Karpas-422 (cell line): ENCODE results near the gene ACKR3. TPM values are rescaled to one million over a fixed set of nuclear protein-coding genes. Genes with fewer than 3 reads are reported as not detected.
A peak's percentile ranks its signal among the peaks of the same experiment; 100 is the strongest.

Experiments used
- DNase-seq: peaks from one replicate; pipeline ENCODE4 v3.0.0-alpha.2; 2015
- H2AFZ ChIP-seq: fragments of 200-600 bp; sonication (generic); 2 replicates; pipeline ENCODE4 v1.6.1; 2014; ENCODE audit warnings: antibody characterized with exemption, low read length, mixed read lengths
- H3K27ac ChIP-seq: fragments of 200-600 bp; sonication (generic); 2 replicates; pipeline ENCODE4 v1.5.1; 2014; ENCODE audit warnings: mild to moderate bottlenecking, low read length, moderate library complexity
- H3K27me3 ChIP-seq: fragments of 200-600 bp; sonication (generic); 2 replicates; pipeline ENCODE4 v1.6.1; 2014; ENCODE audit warnings: low read length, mixed read lengths
- H3K36me3 ChIP-seq: fragments of 200-600 bp; sonication (generic); 2 replicates; pipeline ENCODE4 v1.6.1; 2014; ENCODE audit warnings: low read length, mixed read lengths; ENCODE audit not compliant: insufficient read depth
- H3K4me1 ChIP-seq: fragments of 200-600 bp; sonication (generic); 2 replicates; pipeline ENCODE4 v1.6.1; 2014; ENCODE audit warnings: mild to moderate bottlenecking, low read length, mixed read lengths
- H3K4me2 ChIP-seq: fragments of 200-600 bp; sonication (generic); 2 replicates; pipeline ENCODE4 v1.6.1; 2014; ENCODE audit warnings: low read length, low read depth, mild to moderate bottlenecking; ENCODE audit not compliant: poor library complexity, severe bottlenecking
- H3K4me3 ChIP-seq: fragments of 200-600 bp; sonication (generic); 2 replicates; pipeline ENCODE4 v1.5.1; 2014; ENCODE audit warnings: mild to moderate bottlenecking, antibody characterized with exemption, low read length, mixed read lengths
- H3K79me2 ChIP-seq: fragments of 200-600 bp; sonication (generic); 2 replicates; pipeline ENCODE4 v1.6.1; 2014; ENCODE audit warnings: mild to moderate bottlenecking, low read length, mixed read lengths
- H3K9ac ChIP-seq: fragments of 200-600 bp; sonication (generic); 2 replicates; pipeline ENCODE4 v1.6.0; 2014; ENCODE audit warnings: low read length
- H3K9me2 ChIP-seq: fragments of 200-600 bp; sonication (generic), shearing (Covaris generic); replicated peaks from 2 replicates; pipeline ENCODE4 v1.6.0; 2014; ENCODE audit warnings: mild to moderate bottlenecking, low read length, moderate library complexity; ENCODE audit not compliant: insufficient read depth
- H3K9me3 ChIP-seq: fragments of 300-700, 200-600 bp; sonication (generic); 2 replicates; pipeline ENCODE4 v1.6.1; 2014; ENCODE audit warnings: low read length, mixed read lengths
- H4K20me1 ChIP-seq: fragments of 200-600 bp; sonication (generic); 2 replicates; pipeline ENCODE4 v1.6.1; 2014; ENCODE audit warnings: mild to moderate bottlenecking, antibody characterized with exemption, low read length, low read depth; ENCODE audit not compliant: insufficient read depth
- total RNA-seq: library from RNA; depleted of rRNA; stranded (reverse); fragments of >200 nt; shearing (Covaris generic); gene quantifications from 2 replicates; pipeline ENCODE4 v1.2.3, GENCODE V29; 2014; ENCODE audit warnings: low replicate concordance; rRNA removed

The ACKR3 gene
- 0.40 TPM in 1 of 2 replicates, not detected in the other for total RNA-seq

DNA sequence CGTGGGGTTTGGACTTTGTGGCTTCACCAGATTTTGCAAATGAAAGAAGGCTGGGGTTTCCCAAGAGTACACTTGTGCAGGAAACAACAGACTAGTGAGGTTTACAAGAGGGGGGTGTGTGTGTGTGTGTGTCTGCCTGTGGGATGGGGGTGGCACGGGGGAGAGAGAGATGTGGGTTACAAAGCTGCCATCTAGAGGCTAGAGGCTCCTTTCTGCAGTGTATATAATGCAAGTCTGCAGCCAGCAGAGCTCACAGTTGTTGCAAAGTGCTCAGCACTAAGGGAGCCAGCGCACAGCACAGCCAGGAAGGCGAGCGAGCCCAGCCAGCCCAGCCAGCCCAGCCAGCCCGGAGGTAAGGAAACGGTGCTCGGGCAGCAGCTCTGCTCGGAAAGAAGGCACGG, at the start of gene ACKR3:
Gene ACKR3, plus strand, starts transcription at position 253 of the 401 bp plus-strand sequence. CDS start 10,641 bp downstream, outside the sequence.
- H3K36me3 ChIP-seq: no peaks in the 10 kb centered on the region
- H3K4me2 ChIP-seq: no peak within 1 kb of the TSS
- peak; percentile 84 for DNase-seq
- H3K27me3 ChIP-seq: 0 out of 2 replicates have a peak, but pooled peaks cover 3% of the 10 kb centered on the region
- H3K4me3 ChIP-seq: no peak within 1 kb of the TSS
- H3K4me1 ChIP-seq: peaks cover 26% of the 10 kb centered on the region
- H3K9me3 ChIP-seq: no peaks in the 10 kb centered on the region
- no peak within 1 kb of the TSS for H2AFZ ChIP-seq
- peaks cover 3% of the 10 kb centered on the region; the same call in 1 of the 2 replicates for H4K20me1 ChIP-seq
- H3K27ac ChIP-seq: no peak within 1 kb of the TSS
- H3K79me2 ChIP-seq: no peaks in the 10 kb centered on the region
- no peak within 1 kb of the TSS for H3K9ac ChIP-seq
- H3K9me2 ChIP-seq: no peaks in the 10 kb centered on the region

DNA sequence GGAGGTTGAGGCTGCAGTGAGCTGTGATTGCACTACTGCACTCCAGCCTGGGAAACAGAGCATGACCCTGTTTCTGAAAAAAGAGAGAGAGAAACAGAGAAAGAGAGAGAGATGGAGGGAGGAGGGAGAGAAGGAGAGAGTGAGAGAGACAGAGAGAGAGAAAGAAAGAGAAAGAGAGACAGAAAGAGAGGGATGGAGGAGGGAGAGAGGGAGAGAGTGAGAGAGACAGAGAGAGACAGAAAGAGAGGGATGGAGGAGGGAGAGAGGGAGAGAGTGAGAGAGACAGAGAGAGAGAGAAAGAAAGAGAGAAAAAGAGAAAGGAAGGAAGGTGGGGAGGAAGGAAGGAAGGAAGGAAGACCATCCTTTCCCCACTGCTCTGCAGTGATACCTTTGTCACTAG, 48.1 kb upstream of the ACKR3 start:
- no peaks in the 10 kb centered on the region for H3K79me2 ChIP-seq
- no peak overlapping the region for H3K9ac ChIP-seq
- no peak overlapping the region for H3K4me2 ChIP-seq
- no peak overlapping the region for H3K4me3 ChIP-seq
- H3K27me3 ChIP-seq: no peaks in the 10 kb centered on the region
- no peak overlapping the region for H2AFZ ChIP-seq
- H3K27ac ChIP-seq: no peak overlapping the region
- H4K20me1 ChIP-seq: no peaks in the 10 kb centered on the region
- no peak for DNase-seq
- no peaks in the 10 kb centered on the region for H3K4me1 ChIP-seq
- H3K9me2 ChIP-seq: no peaks in the 10 kb centered on the region
- no peaks in the 10 kb centered on the region for H3K36me3 ChIP-seq
- no peaks in the 10 kb centered on the region for H3K9me3 ChIP-seq

DNA sequence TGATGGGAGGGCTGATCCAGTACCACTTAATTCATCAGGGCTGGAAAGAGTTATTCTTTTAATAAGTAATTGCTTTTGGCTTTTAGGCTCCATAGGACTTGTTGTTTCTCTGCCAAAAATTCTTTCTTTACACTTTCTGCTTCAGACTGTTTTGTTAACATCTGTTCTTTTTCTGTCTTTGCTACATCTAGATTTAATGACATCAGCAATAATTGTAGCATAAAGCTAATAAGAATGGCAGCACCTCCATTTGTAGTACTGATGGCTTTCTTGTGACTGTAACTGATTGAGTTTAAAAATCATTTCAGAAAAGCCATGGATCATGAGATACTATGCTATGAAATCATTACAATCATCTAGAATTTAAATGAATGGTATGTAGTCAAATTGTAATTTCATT, 46.4 kb upstream of the ACKR3 start:
- Histone ChIP-seq H4K20me1 (no peaks in the 10 kb centered on the region), H2AFZ (no peak overlapping the region), H3K9me3 (no peaks in the 10 kb centered on the region), H3K36me3 (no peaks in the 10 kb centered on the region), H3K4me2 (no peak overlapping the region), H3K4me1 (no peaks in the 10 kb centered on the region), H3K79me2 (no peaks in the 10 kb centered on the region), H3K27me3 (no peaks in the 10 kb centered on the region), H3K9me2 (no peaks in the 10 kb centered on the region), H3K4me3 (no peak overlapping the region), H3K27ac (no peak overlapping the region), H3K9ac (no peak overlapping the region)
- no peak for DNase-seq

DNA sequence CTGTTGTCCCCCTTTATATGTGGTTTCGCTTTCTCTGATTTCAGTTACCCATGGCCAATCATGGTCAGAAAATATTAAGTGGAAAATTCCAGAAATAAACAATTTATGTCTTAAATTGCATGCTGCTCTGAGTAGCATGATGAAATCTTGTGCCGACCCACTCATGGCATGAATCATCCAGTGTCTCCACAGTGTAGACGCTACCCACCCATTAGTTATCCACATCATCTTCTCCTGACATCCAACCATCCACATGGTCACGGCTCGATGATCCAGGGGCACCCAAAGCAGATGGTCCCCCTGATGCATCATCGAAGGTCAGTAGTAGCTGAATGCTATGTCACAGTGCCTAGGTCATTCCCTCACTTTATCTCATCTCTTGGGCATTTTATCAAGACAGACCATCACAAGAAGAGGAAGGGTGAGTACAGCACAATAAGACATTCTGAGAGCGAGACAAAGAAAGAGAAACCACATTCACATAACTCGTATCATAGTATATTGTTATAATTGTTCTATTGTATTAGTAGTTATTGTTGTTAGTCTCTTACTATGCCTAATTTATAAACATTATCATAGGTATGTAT, 44.1 kb upstream of the ACKR3 start:
- Histone ChIP-seq H3K36me3 (no peaks in the 10 kb centered on the region), H3K79me2 (no peaks in the 10 kb centered on the region), H3K27ac (no peak overlapping the region), H3K9me3 (no peaks in the 10 kb centered on the region), H2AFZ (no peak overlapping the region), H3K4me1 (no peaks in the 10 kb centered on the region), H4K20me1 (no peaks in the 10 kb centered on the region), H3K27me3 (no peaks in the 10 kb centered on the region), H3K4me2 (no peak overlapping the region), H3K9me2 (no peaks in the 10 kb centered on the region), H3K4me3 (no peak overlapping the region), H3K9ac (no peak overlapping the region)
- DNase-seq: no peak

DNA sequence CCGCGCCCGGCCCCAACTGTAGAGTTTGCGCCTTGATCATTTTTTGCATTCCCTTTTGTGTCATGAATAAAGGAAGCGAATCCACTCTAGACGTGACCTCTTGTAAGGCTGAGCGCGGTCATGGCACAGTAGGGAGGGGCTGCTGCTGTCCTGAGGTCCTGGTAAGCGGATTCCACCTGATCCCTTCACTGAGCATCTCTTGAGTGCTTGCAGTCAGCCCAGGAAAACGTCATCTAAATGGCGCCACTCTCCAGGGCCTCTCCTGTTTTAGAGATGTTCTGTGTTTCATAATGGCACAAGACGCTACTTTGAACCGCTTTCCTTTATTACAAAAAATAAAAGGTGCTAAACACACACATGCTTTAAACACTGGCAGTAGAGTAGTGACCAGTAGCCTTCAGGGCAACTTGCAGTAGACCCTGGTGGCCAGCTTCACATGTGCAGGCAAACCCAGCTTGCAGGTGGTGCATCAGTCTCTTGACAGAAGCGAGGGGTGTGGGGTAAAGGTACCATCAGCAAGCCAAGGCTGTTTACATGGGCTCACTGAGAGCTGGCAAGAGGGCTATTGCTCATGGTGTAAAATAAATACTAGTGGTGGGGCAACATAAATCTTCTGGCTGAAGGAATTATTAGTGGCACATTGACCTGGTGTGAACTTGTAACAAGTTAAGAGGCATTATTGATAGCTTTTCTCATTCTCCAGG, 43.0 kb upstream of the ACKR3 start:
- no peak for DNase-seq
- no peaks in the 10 kb centered on the region for H3K9me2 ChIP-seq
- no peak overlapping the region for H2AFZ ChIP-seq
- no peaks in the 10 kb centered on the region for H4K20me1 ChIP-seq
- no peaks in the 10 kb centered on the region for H3K27me3 ChIP-seq
- H3K79me2 ChIP-seq: no peaks in the 10 kb centered on the region
- no peaks in the 10 kb centered on the region for H3K36me3 ChIP-seq
- H3K4me1 ChIP-seq: no peaks in the 10 kb centered on the region
- H3K9ac ChIP-seq: no peak overlapping the region
- H3K9me3 ChIP-seq: no peaks in the 10 kb centered on the region
- no peak overlapping the region for H3K27ac ChIP-seq
- H3K4me3 ChIP-seq: no peak overlapping the region
- H3K4me2 ChIP-seq: no peak overlapping the region

DNA sequence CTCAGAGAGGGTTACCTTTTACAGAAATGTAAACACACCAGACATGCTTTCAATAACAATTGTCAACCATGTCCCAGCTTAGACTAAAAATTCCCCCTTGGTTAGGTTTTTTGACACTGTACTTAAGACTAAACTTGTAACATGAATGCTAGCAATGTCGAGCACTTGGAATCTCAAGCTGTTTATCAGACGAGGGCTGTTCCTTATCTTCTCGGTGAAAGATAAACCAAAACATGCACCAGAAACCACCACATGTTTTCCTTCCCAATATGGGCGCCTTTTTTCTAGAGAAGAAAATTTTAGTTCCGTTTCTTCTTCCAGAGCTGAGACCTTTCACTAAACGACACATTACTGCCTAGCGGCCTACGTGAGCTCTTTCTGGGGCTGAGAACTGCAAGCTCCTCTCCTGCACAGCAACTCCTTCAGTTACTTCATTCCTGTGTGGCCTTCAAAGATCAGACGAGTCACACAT, 42.4 kb upstream of the ACKR3 start:
- Histone ChIP-seq H3K4me2 (no peak overlapping the region), H3K27ac (no peak overlapping the region), H4K20me1 (no peaks in the 10 kb centered on the region), H3K9me3 (no peaks in the 10 kb centered on the region), H2AFZ (no peak overlapping the region), H3K4me3 (no peak overlapping the region), H3K9ac (no peak overlapping the region), H3K9me2 (no peaks in the 10 kb centered on the region), H3K36me3 (no peaks in the 10 kb centered on the region), H3K4me1 (no peaks in the 10 kb centered on the region), H3K79me2 (no peaks in the 10 kb centered on the region), H3K27me3 (no peaks in the 10 kb centered on the region)
- DNase-seq: no peak

DNA sequence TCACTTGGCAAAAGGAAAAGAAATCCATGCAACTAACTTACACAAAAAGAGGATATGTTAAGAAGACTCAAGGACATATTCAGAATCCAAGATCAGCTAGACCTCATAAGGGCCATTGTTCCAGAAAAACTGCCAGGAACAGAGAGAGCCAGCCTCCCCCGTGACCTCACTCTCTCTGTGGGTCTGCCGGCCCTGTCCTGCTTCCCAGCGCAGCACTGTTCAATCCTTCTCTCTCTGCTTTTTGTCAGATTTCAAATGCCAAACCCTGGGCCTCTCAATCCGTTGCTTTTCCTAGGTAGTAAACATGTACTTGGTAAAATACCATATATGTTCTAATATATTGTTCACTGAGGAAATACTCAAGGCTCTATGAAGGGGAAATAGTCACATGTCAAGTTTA, 40.0 kb upstream of the ACKR3 start:
- Histone ChIP-seq H3K9ac (no peak overlapping the region), H2AFZ (no peak overlapping the region), H4K20me1 (no peaks in the 10 kb centered on the region)

DNA sequence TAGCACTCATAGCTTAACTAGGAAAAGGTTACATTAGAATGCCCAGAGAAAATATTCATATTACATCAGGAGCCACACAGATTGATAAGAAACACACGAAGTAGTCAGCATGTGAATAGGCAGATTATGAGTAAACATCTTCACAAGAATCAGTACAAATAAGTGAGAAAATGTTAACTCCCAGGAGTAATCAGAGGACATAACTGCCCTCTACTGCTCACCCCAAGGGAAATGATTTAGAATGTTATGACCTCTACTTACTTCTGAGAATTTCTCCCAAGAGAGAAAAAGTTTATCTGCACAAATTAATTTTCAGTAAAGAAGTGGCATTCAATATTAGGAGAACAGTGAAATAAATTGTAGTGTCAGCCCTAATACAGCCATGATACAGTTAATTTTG, 39.1 kb upstream of the ACKR3 start:
- no peak for DNase-seq
- H3K9me3 ChIP-seq: no peaks in the 10 kb centered on the region
- H2AFZ ChIP-seq: no peak overlapping the region
- no peak overlapping the region for H3K4me3 ChIP-seq
- no peaks in the 10 kb centered on the region for H3K27me3 ChIP-seq
- no peaks in the 10 kb centered on the region for H3K36me3 ChIP-seq
- no peaks in the 10 kb centered on the region for H3K9me2 ChIP-seq
- H3K4me1 ChIP-seq: no peaks in the 10 kb centered on the region
- no peaks in the 10 kb centered on the region for H4K20me1 ChIP-seq
- H3K79me2 ChIP-seq: no peaks in the 10 kb centered on the region
- no peak overlapping the region for H3K9ac ChIP-seq
- H3K27ac ChIP-seq: no peak overlapping the region
- no peak overlapping the region for H3K4me2 ChIP-seq

More for the DNA sequence above, 40.0 kb upstream of the ACKR3 start:
- no peaks in the 10 kb centered on the region for H3K79me2 ChIP-seq
- no peak overlapping the region for H3K4me2 ChIP-seq
- H3K4me1 ChIP-seq: no peaks in the 10 kb centered on the region
- H3K27ac ChIP-seq: no peak overlapping the region
- H3K27me3 ChIP-seq: no peaks in the 10 kb centered on the region
- no peaks in the 10 kb centered on the region for H3K36me3 ChIP-seq
- no peaks in the 10 kb centered on the region for H3K9me2 ChIP-seq
- no peak for DNase-seq
- H3K4me3 ChIP-seq: no peak overlapping the region
- H3K9me3 ChIP-seq: no peaks in the 10 kb centered on the region
